GM10248 (cell line): Measurements from ENCODE around the gene ZNF333.
"Not testable (repeated sequence)": the region's sequence is repeated elsewhere in the genome, so short reads cannot be mapped to it uniquely, and the experiment has no call there.

Experiments used
- CTCF ChIA-PET: fragments of 300-600 bp; sonication (Branson Sonifier 250); formaldehyde crosslinking; extraction: SDS; loops from one replicate; lab custom pipeline; 2021; ENCODE audit warnings: antibody characterized with exemption; lab: Yijun Ruan, JAX
- POLR2A ChIA-PET: fragments of 350-650 bp; sonication (Branson Sonifier 250); formaldehyde crosslinking; extraction: SDS; loops from one replicate; lab custom pipeline; 2020; ENCODE audit warnings: antibody characterized with exemption; lab: Yijun Ruan, JAX
- DNase-seq: peaks from one replicate; pipeline ENCODE4 v3.0.0; 2012; ENCODE audit errors: extremely low spot score
- CTCF ChIP-seq: IDR thresholded peaks from 2 replicates; pipeline ENCODE4 v1.5.1; 2012; ENCODE audit warnings: mild to moderate bottlenecking, low read depth; ENCODE audit errors: extremely low read depth, missing control alignments, control extremely low read depth

ZNF333 gene

GRCh38 chr19:14758816-14759215 lies 69.0 kb downstream of the ZNF333 start:
- POLR2A ChIA-PET: no interaction called here
- DNase-seq: no peak
- TF ChIP-seq CTCF: no peak
- CTCF ChIA-PET: interaction anchor here (2.5 kb wide), 1 partner anchor 18 kb away, joined by 6 read pairs; no protein-coding TSS in a partner anchor

- TF ChIP-seq CTCF: no peak
- CTCF ChIA-PET: no interaction called here
- DNase-seq: no peak
- POLR2A ChIA-PET: no interaction called here
Measured at GRCh38 chr19:14761607-14762006, 71.8 kb downstream of the ZNF333 start.

- ChIA-PET CTCF (no interaction called here), POLR2A (interaction anchor here (0.6 kb wide), 1 partner anchor 218 kb away, joined by 3 read pairs; no protein-coding TSS in a partner anchor)
- TF ChIP-seq CTCF: no peak
- no peak for DNase-seq
Measured at GRCh38 chr19:14762111-14762510, 72.3 kb downstream of the ZNF333 start.

- CTCF ChIA-PET: no interaction called here
- no peak for DNase-seq
- no peak for TF ChIP-seq CTCF
- POLR2A ChIA-PET: no interaction called here
Measured at GRCh38 chr19:14763497-14764145, 73.8 kb downstream of the ZNF333 start.

GRCh38 chr19:14764401-14764800 lies 74.6 kb downstream of the ZNF333 start:
- CTCF ChIA-PET: no interaction called here
- no peak for TF ChIP-seq CTCF
- POLR2A ChIA-PET: no interaction called here
- no peak for DNase-seq

GRCh38 chr19:14765403-14765802 lies 75.6 kb downstream of the ZNF333 start:
- DNase-seq, CTCF ChIA-PET, POLR2A ChIA-PET: not testable (repeated sequence)

GRCh38 chr19:14765841-14766240 lies 76.0 kb downstream of the ZNF333 start:
- DNase-seq, CTCF ChIA-PET, POLR2A ChIA-PET: not testable (repeated sequence)

- CTCF ChIA-PET: interaction anchor here (2.0 kb wide), 2 partner anchors 9 to 194 kb away, joined by 4 to 5 read pairs; no protein-coding TSS in a partner anchor
- TF ChIP-seq CTCF: no peak
- no peak for DNase-seq
- POLR2A ChIA-PET: interaction anchor here (0.7 kb wide), 1 partner anchor 9 kb away, joined by 4 read pairs; no protein-coding TSS in a partner anchor
Measured at GRCh38 chr19:14767466-14767971, 77.7 kb downstream of the ZNF333 start.
